Measurements from ENCODE around the gene DAB1.

Gene DAB1

DNA sequence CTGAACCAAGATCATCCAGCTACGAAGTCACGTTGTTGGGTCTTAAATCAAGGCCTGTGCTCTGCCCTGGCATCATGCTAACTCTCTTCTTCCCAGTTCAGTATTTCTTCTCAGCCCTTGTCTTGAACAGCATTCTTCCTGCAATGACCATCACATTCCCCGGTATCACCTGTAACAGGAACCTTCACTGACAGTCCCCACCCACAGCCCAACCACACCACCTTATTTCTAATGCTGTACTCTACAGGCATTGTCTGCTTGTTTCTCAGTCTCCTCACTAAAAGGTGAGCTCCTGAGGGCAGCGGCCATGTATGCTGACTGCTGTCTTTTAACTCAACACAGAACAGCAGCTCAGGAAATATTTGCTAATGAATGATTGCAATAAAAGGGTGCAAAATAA, 54.0 kb downstream of the DAB1 start:
- Histone ChIP-seq H3K9me2 (replicated peaks; ENCODE audit: control insufficient read depth, low read length) (no peaks in the 10 kb centered on the region), H3K9me3 (ENCODE audit: control insufficient read depth, insufficient read depth, low read length) (peaks cover 10% of the 10 kb centered on the region; the same call in 1 of the 2 replicates), H3K79me2 (ENCODE audit: control insufficient read depth, low read length) (no peaks in the 10 kb centered on the region), H4K20me1 (ENCODE audit: control insufficient read depth, insufficient read depth, low read depth, low read length) (no peaks in the 10 kb centered on the region), H3K27me3 (ENCODE audit: control insufficient read depth, low read length) (no peaks in the 10 kb centered on the region), H3F3A (ENCODE audit: control insufficient read depth, insufficient read depth) (no peaks in the 10 kb centered on the region), H3K27ac (ENCODE audit: low read depth, low read length) (no peak overlapping the region), H3K4me2 (ENCODE audit: low read length) (no peak overlapping the region), H3K4me3 (ENCODE audit: low read length) (no peak overlapping the region), H3K36me3 (ENCODE audit: control insufficient read depth, low read length) (no peaks in the 10 kb centered on the region), H3K4me1 (ENCODE audit: control insufficient read depth, low read length) (no peaks in the 10 kb centered on the region)
- TF ChIP-seq, protein P1, sequence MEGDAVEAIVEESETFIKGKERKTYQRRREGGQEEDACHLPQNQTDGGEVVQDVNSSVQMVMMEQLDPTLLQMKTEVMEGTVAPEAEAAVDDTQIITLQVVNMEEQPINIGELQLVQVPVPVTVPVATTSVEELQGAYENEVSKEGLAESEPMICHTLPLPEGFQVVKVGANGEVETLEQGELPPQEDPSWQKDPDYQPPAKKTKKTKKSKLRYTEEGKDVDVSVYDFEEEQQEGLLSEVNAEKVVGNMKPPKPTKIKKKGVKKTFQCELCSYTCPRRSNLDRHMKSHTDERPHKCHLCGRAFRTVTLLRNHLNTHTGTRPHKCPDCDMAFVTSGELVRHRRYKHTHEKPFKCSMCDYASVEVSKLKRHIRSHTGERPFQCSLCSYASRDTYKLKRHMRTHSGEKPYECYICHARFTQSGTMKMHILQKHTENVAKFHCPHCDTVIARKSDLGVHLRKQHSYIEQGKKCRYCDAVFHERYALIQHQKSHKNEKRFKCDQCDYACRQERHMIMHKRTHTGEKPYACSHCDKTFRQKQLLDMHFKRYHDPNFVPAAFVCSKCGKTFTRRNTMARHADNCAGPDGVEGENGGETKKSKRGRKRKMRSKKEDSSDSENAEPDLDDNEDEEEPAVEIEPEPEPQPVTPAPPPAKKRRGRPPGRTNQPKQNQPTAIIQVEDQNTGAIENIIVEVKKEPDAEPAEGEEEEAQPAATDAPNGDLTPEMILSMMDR (IDR thresholded peaks at IDR 0.05; ENCODE audit: low read depth, low read length, poor library complexity, severe bottlenecking) = no peak
- no peak for TF ChIP-seq EZH2phosphoT487 (IDR thresholded peaks at IDR 0.05; ENCODE audit: borderline replicate concordance, low read length)

DNA sequence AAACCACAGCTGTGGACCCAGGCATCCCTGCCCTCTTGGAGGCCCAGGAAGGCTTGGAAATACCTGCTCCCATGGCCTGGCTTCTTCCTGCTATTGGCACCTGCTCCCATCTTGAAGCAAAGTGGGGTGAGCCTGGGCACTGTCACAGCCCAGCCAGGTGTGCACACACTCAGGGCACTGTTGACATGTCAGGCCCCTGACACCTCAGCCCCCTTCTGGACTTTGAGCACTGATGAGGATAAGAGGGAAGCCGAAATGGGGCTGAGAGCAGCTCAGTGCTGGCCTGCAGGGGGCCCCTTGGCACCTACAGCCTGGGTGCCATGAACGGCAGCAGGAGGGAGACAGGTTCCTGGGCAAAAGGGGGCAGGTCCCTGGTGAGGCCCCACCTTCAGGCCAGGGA, 55.9 kb downstream of the DAB1 start:
- H3K27me3 ChIP-seq (ENCODE audit: control insufficient read depth, low read length) = no peaks in the 10 kb centered on the region
- no peak for TF ChIP-seq EZH2phosphoT487 (IDR thresholded peaks at IDR 0.05; ENCODE audit: borderline replicate concordance, low read length)
- TF ChIP-seq, protein P1 (IDR thresholded peaks at IDR 0.05; ENCODE audit: low read depth, low read length, poor library complexity, severe bottlenecking) = no peak
- H3F3A ChIP-seq (ENCODE audit: control insufficient read depth, insufficient read depth) = no peaks in the 10 kb centered on the region
- H3K27ac ChIP-seq (ENCODE audit: low read depth, low read length) = no peak overlapping the region
- no peaks in the 10 kb centered on the region for H3K36me3 ChIP-seq (ENCODE audit: control insufficient read depth, low read length)
- H3K79me2 ChIP-seq (ENCODE audit: control insufficient read depth, low read length) = no peaks in the 10 kb centered on the region
- no peak overlapping the region for H3K4me2 ChIP-seq (ENCODE audit: low read length)
- no peaks in the 10 kb centered on the region for H3K4me1 ChIP-seq (ENCODE audit: control insufficient read depth, low read length)
- H3K4me3 ChIP-seq (ENCODE audit: low read length) = no peak overlapping the region
- no peaks in the 10 kb centered on the region for H4K20me1 ChIP-seq (ENCODE audit: control insufficient read depth, insufficient read depth, low read depth, low read length)
- peaks cover 10% of the 10 kb centered on the region; the same call in 1 of the 2 replicates for H3K9me3 ChIP-seq (ENCODE audit: control insufficient read depth, insufficient read depth, low read length)
- H3K9me2 ChIP-seq (replicated peaks; ENCODE audit: control insufficient read depth, low read length) = no peaks in the 10 kb centered on the region

DNA sequence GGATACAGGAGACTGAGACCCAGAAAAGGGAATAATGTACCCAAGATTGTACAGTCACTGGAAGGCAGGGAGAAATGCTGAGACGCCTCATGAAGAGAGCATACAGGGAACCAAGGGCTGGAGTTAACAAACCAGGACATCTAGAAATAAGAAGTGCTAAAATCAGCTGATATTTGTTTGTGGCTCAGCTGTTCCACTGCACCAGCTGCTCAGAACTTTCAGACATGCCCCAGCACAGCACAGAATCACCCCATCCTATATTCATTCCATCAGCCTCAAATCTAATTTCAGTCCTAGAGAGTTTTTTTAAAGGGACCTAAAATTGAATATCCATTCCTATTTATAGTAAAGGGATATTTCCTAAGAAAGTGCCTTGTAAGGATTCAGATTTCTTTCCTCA, 60.2 kb downstream of the DAB1 start:
- TF ChIP-seq, protein P1 (IDR thresholded peaks at IDR 0.05; ENCODE audit: low read depth, low read length, poor library complexity, severe bottlenecking) = no peak
- no peak for TF ChIP-seq EZH2phosphoT487 (IDR thresholded peaks at IDR 0.05; ENCODE audit: borderline replicate concordance, low read length)
- H3K4me3 ChIP-seq (ENCODE audit: low read length) = no peak overlapping the region

More for the DNA sequence above, 60.2 kb downstream of the DAB1 start:
- H3K9me3 ChIP-seq (ENCODE audit: control insufficient read depth, insufficient read depth, low read length) = peaks cover 10% of the 10 kb centered on the region; the same call in 1 of the 2 replicates
- H3K4me2 ChIP-seq (ENCODE audit: low read length) = no peak overlapping the region
- no peaks in the 10 kb centered on the region for H3K4me1 ChIP-seq (ENCODE audit: control insufficient read depth, low read length)
- no peaks in the 10 kb centered on the region for H4K20me1 ChIP-seq (ENCODE audit: control insufficient read depth, insufficient read depth, low read depth, low read length)
- no peaks in the 10 kb centered on the region for H3K79me2 ChIP-seq (ENCODE audit: control insufficient read depth, low read length)
- no peaks in the 10 kb centered on the region for H3K27me3 ChIP-seq (ENCODE audit: control insufficient read depth, low read length)
- no peaks in the 10 kb centered on the region for H3K9me2 ChIP-seq (replicated peaks; ENCODE audit: control insufficient read depth, low read length)
- H3F3A ChIP-seq (ENCODE audit: control insufficient read depth, insufficient read depth) = no peaks in the 10 kb centered on the region
- no peak overlapping the region for H3K27ac ChIP-seq (ENCODE audit: low read depth, low read length)
- no peaks in the 10 kb centered on the region for H3K36me3 ChIP-seq (ENCODE audit: control insufficient read depth, low read length)

Measured in DOHH2 (cell line).